Hepatocyte (in vitro differentiated cells): ENCODE results near the gene RSAD1.

ENCODE experiments used
- CTCF ChIP-seq: fragments of 200-600 bp; sonication (generic); IDR thresholded peaks from 2 replicates; pipeline ENCODE4 v1.5.1; 2016; ENCODE audit warnings: antibody characterized with exemption, mild to moderate bottlenecking; ENCODE audit not compliant: poor library complexity
- EZH2phosphoT487 ChIP-seq: fragments of 200-600 bp; sonication (generic); IDR thresholded peaks from one replicate; pipeline ENCODE4 v1.6.1; 2018; ENCODE audit warnings: antibody characterized with exemption, mild to moderate bottlenecking, low read depth, moderate library complexity; ENCODE audit not compliant: unreplicated experiment, severe bottlenecking

GRCh38 chr17:50529849-50530248, 51.2 kb downstream of the RSAD1 start:
- no peak for TF ChIP-seq CTCF
- no peak for TF ChIP-seq EZH2phosphoT487
